Measurements from ENCODE around the gene EFCAB11. TPM values are rescaled to one million over a fixed set of nuclear protein-coding genes. Genes with fewer than 3 reads are reported as not detected.

EFCAB11 gene
- polyA plus RNA-seq, 5 donors = 9.0 to 18.1 (median 15.2) TPM

DNA sequence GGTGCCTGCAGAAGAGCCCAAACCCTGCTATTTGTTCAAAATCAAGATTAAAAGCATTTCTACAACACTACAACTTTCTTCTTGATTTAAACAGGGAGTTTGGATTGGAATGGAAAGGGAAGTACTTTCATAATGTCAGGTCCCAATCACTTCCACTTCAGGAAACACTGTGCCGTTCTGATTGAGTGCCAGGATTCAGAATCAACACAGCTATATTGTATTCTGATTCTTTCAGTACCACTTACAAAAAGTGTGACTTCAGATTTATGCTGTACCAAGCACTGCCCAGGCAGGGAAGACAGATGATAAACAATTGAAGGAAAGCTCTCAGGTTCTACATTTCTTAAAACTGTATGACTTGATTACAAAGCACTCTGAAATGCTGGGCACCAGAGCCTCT lies 4.4 kb upstream of the EFCAB11 start:
- DNase-seq = no peak

- DNase-seq = no peak
These were observed 3.3 kb upstream of the EFCAB11 start for GRCh38 chr14:89957791-89958190.

DNA sequence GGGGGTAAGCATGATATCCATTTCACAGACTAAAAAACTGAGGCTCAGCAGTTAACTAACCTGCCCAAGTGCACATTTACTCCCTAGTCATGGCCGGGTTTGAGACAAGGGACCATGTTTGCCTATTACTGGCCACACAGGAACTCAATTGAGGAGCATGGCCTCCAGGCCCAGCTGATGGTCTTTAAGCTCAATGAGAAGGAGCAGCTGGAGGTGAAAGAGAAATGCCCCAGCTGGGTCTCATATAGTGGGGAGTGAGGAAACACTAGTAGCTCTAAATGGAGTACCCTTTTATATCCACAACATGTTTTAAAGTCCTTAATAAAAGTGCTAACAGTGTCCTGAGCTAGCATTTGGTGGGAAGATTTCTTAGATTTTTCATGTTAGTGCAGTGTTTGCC lies 2.8 kb upstream of the EFCAB11 start:
- DNase-seq = peak in 1 of 2 donors; percentile 50

GRCh38 chr14:89956661-89957009 lies 2.1 kb upstream of the EFCAB11 start:
- DNase-seq = no peak

- DNase-seq = peak; percentile 95
These were observed 1.5 kb upstream of the EFCAB11 start, which contains the start of gene TDP1 for GRCh38 chr14:89955745-89956660. Gene TDP1 (plus strand): TSS chr14:89955927. CDS start chr14:89963115, 7,188 bp downstream.

DNA sequence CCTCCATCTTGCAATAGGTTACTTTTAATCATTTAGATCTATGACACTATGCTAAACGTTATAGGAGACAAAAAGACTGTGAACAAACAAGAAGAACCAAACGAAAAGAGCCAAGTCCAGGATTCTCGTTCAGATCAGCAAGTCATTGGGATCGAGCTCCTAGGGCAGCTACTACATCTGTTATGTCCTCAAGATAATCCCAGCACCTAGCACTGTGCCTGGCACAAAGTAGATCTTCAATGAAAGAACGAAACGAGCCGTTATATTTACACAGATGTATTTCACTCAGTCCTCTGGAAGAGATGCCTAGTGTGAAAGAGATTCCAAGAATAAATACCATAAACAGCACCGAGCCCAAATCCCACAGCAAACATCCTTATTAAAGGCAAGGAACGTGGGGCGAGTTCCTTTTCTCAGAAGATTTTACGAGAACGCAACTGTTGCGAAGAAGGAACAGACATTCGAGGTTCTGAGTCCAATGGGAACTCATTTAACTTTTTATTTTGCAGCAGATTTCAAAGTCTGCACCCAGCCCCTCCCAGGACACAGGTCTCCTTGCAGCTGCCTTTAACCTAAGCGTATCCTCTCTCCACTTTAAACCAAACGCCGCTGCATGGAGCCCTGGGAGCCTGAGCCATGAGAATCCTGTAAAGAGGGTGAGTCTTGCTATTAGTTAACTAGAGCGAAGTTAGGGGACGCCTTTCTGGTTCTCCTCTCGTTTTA lies 653 bp upstream of the EFCAB11 start:
- no peak for DNase-seq

DNA sequence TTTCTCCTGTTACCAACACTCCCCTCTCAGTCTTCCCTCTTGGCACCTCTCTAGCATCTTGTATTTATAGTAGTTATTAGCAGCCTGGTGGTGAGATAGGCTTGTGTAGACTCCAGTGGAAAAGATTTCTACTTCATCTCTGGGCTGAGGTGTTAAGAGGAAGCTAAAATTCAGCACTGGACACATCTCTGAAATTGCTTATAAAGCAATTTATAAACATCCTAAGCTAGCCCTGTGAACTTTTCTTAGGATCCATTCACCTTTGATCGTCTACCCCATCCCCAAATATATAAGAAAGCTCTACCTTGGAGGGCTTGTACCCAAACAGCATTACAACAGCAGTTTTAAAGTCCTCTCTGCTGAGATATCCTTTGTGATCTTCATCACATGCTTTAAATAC lies 928 bp downstream of the EFCAB11 start:
- DNase-seq = no peak

DNA sequence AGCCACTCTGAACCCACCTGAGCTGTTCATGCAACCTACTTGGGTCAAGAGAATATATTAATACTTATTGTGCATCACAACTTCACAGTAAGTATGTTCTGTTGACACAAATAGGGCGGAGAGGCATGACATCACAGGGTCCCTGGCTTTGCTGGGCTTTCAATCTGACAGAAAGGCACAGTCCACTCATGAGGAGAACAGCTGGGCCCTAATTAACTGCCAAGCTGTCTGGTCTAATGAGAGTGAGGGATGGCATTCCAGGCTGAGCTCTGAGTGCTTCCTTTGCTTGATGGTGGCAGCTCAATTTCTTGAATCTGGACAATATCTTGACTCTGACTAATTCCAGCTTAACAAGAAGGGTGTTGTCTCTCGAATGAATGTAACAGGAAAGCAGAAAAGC lies 2.0 kb downstream of the EFCAB11 start:
- DNase-seq = no peak

GRCh38 chr14:89947344-89947743 lies 7.2 kb downstream of the EFCAB11 start:
- DNase-seq = no peak

GRCh38 chr14:89941830-89942377 lies 12.6 kb downstream of the EFCAB11 start:
- no peak for DNase-seq

GRCh38 chr14:89936654-89937185 lies 17.8 kb downstream of the EFCAB11 start:
- DNase-seq = no peak

DNA sequence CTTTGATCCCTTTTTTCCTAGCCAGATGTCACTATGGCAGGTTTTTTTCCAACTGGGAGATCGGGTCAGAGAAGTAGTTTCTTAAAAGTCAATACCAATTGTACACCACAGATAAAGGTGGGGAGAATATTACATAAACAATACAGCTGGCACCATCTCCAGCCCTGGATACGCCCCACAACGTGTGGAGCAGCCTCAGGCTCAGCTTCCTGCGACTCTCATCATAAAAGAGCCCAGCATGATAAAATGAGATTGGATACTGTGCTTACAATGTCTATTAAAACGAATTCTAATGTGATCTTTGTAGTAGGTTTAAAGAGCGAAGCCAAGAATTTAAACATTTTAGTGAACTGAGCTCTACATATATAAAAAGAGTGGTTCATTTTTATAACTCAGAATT lies 21.5 kb downstream of the EFCAB11 start:
- no peak for DNase-seq

DNA sequence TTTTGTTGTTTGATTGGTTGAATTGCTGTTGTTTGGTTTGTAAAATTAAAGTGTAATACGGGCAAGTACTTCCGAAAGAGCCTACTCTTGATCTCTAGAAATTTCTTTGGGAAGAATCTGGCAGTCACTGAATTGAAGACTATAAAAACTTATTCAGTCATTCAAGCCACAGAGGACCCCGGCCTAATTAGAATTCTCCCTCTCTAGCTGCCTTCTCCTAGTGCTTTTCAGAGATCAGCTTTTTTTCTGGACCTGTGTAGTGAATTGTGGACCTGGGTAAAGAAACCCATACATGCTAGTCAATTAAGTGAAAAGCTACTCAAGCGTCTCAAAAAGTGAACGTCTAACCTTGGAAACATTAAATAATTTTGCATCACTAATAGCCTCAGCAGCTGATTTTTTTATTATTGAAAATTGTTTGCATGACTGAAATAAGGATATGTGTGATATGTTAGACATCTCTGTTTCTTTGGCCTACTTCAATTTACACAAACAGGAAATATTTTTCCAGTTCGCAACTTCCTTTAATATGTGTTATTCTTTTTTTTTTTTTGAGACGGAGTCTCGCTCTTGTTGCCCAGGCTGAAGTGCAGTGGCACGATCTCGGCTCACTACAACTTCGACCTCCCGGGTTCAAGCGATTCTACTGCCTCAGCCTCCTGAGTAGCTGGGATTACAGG lies 27.2 kb downstream of the EFCAB11 start:
- no peak for DNase-seq

- DNase-seq = no peak
These were observed 27.8 kb downstream of the EFCAB11 start for GRCh38 chr14:89926694-89927093.

GRCh38 chr14:89924268-89924667 lies 30.3 kb downstream of the EFCAB11 start:
- no peak for DNase-seq

DNA sequence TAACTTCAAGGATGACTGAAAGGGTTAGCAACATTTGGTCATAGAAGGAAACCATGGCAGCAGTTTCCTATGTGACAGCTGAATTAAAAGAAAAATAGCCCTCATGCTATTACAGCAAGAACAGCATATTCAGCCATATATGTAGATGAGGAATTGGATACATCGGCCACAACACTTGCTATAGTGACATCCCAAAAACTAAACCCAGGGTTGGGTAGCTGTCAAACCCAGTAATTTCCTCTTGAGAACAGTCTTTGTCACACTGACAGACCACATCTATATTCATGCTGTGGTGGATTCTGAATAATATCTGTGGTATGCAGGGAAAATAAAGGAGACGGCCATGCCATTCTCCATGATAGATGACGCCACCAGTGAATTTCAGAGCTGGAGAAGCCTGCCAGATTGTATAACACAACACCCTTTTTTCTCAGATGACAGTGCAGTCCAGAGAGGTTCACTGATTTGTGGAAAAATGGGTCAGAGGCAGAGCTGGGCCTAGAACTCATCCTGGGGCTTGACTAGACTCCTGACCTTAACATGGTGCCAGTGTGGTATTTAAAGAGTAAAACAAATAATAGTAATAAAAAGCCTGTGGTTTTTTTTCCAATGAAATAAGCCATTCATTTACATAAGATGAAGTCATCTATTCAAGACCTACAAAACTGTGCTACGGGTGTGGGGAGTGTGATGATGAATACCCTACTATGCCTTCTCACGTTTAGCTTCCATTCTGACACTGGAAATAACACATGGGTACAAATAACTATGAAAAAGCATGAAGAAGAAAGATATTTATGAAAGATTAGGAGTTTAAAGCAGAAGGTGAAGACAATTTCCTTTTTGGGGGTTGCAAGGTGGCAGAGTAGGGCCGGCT lies 32.3 kb downstream of the EFCAB11 start:
- no peak for DNase-seq

GRCh38 chr14:89921346-89921745 lies 33.2 kb downstream of the EFCAB11 start:
- no peak for DNase-seq

DNA sequence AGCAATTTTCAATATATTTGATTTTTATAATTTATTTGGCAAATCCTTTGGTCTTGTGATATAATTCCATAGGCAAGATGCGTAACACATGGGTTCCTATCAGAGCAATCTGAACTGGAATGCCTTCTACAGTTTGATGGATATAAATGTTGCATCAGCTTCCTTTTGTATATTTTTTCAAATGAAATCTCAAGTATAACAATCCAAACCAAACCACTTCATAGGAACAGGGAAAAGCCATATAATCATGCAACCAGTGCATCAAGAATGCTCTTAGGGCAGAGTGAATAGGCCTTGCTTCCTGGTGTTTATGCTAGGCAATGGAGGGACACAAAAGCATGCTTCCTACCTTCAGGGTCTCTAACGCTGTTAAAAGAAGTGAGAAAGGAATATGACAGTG lies 34.5 kb downstream of the EFCAB11 start:
- no peak for DNase-seq

- no peak for DNase-seq
These were observed 35.8 kb downstream of the EFCAB11 start for GRCh38 chr14:89918721-89919120.

GRCh38 chr14:89915114-89915878 lies 39.2 kb downstream of the EFCAB11 start:
- DNase-seq = peak; percentile 51 to 67
